ENCODE results near the gene PTCSC3.

Gene PTCSC3

DNA sequence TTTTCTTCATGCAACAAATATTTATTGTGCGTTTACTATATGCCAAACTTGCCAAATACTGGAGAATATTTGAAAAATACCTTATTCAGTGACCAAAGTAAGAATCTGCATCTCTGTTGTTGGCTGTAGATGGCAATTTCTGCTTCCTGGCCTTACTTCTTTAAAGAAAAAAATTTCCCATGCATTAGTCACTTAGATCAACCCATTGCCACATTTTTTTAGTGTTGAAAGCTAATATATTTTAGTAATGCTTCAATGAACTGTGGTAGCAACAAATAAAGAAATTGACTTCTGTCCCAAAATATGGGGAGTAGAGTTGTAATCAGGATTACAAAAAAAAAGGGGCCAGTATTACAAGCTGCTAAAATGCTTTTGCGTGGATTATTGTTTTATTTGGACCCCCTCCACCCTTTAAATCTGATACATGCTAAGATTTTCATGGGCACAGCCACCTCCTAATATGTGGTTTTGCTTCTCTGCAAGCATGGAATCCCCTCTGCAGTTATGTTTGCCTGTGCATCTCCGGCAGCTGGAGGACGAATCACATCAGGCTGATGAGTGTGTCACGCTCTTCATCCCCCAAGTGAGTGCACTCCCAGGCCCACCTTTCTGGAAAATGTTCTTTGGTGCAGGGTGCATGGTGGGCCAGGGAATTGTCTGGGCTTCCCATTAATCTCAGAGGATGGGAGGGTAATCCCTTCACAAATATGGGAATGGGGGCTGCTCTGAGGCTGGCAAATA, 38.1 kb upstream of the PTCSC3 start:
- Histone ChIP-seq H3K27ac (ENCODE audit: low read depth, low read length) (no peak overlapping the region), H3K36me3 (ENCODE audit: control insufficient read depth in 1 of 2, insufficient read depth in 2 of 2, low read length in 2 of 2) (no peaks in the 10 kb centered on the region), H3K4me3 (ENCODE audit: low read depth in 1 of 2, low read length in 2 of 2) (no peak overlapping the region), H3K27me3 (ENCODE audit: control insufficient read depth in 1 of 2, insufficient read depth in 2 of 2, low read length in 2 of 2) (peaks cover 0 to 11% of the 10 kb centered on the region in 2 donors), H3K4me1 (ENCODE audit: control insufficient read depth in 1 of 2, insufficient read depth in 2 of 2, low read length in 2 of 2) (no peaks in the 10 kb centered on the region), H3K9ac (ENCODE audit: low read depth in 1 of 2, low read length in 2 of 2) (no peak overlapping the region), H3K9me3 (ENCODE audit: control insufficient read depth in 1 of 2, low read length in 2 of 2) (no peaks in the 10 kb centered on the region)

DNA sequence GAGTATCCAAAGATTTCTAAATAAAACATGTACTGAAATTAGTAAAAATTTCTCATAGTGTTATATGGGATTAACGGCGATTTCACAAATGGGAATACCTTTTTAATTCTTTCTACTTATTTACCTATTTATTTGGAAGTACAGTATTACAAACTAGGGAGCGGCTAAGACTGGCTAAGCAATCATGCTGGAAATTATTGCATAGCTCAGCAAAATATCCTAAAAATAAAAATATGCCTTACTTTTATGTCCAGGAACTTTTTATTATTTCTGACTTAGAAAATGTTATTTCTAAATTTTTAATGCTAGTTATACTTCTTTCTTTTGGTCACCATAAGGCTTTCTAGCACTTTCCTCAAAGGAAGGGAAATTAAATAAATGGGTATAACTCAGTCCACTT, 36.5 kb upstream of the PTCSC3 start:
- Histone ChIP-seq H3K27me3 (ENCODE audit: control insufficient read depth in 1 of 2, insufficient read depth in 2 of 2, low read length in 2 of 2) (peaks cover 0 to 4% of the 10 kb centered on the region in 2 donors), H3K9ac (ENCODE audit: low read depth in 1 of 2, low read length in 2 of 2) (no peak overlapping the region), H3K27ac (ENCODE audit: low read depth, low read length) (no peak overlapping the region), H3K9me3 (ENCODE audit: control insufficient read depth in 1 of 2, low read length in 2 of 2) (no peaks in the 10 kb centered on the region), H3K4me3 (ENCODE audit: low read depth in 1 of 2, low read length in 2 of 2) (no peak overlapping the region), H3K36me3 (ENCODE audit: control insufficient read depth in 1 of 2, insufficient read depth in 2 of 2, low read length in 2 of 2) (no peaks in the 10 kb centered on the region), H3K4me1 (ENCODE audit: control insufficient read depth in 1 of 2, insufficient read depth in 2 of 2, low read length in 2 of 2) (no peaks in the 10 kb centered on the region)

DNA sequence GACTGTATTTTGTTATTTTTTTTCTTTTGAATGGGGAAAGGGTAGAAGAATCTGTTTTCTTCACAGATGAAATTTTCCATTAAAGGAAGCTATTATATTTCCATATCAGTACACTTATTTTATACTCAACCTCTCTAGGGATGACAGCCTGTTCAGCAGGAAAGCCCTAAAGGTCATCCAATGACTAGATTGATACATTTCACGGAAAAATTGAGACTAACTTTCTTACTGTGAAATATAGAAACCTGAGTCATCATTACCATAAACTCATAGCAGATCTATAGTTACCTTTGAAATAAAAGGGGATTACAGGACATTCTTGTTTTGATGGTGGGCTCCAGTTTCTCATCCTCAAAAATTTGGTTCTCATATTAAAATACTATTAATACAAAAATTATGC, 36.1 kb upstream of the PTCSC3 start:
- no peaks in the 10 kb centered on the region for H3K4me1 ChIP-seq (ENCODE audit: control insufficient read depth in 1 of 2, insufficient read depth in 2 of 2, low read length in 2 of 2)
- H3K9ac ChIP-seq (ENCODE audit: low read depth in 1 of 2, low read length in 2 of 2), result no peak overlapping the region
- no peaks in the 10 kb centered on the region for H3K9me3 ChIP-seq (ENCODE audit: control insufficient read depth in 1 of 2, low read length in 2 of 2)
- H3K27ac ChIP-seq (ENCODE audit: low read depth, low read length), result no peak overlapping the region
- no peaks in the 10 kb centered on the region for H3K36me3 ChIP-seq (ENCODE audit: control insufficient read depth in 1 of 2, insufficient read depth in 2 of 2, low read length in 2 of 2)
- H3K4me3 ChIP-seq (ENCODE audit: low read depth in 1 of 2, low read length in 2 of 2), result no peak overlapping the region
- H3K27me3 ChIP-seq (ENCODE audit: control insufficient read depth in 1 of 2, insufficient read depth in 2 of 2, low read length in 2 of 2), result peaks cover 0 to 4% of the 10 kb centered on the region in 2 donors

DNA sequence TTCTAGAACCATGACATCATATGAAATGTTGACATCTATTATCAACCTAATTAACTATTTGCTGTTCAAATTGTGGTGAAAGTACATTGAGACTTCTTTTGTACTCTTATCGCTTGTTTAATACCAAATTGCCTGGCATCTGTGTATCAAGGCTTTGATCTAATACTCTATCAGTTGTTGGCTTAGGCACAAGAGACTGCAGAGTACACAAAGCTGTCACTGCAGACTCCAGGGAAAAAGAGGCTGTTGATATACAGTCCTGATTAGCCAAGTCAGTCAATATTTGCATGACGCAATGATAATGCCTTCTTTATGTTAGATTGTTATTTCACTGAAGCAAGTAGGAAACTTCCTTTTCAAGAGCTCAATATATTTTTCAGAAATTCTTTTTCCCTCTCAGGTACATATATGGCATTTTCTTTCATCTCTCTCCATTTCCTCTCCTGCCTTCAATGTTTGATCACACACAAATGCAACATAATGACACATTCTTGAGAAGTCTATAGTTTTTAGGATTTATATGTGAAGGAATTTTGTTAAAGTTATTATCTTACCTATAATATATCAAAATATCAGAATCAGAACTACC, 32.3 kb upstream of the PTCSC3 start:
- no peaks in the 10 kb centered on the region for H3K27me3 ChIP-seq (ENCODE audit: control insufficient read depth in 1 of 2, insufficient read depth in 2 of 2, low read length in 2 of 2)
- H3K9ac ChIP-seq (ENCODE audit: low read depth in 1 of 2, low read length in 2 of 2), result no peak overlapping the region
- H3K4me1 ChIP-seq (ENCODE audit: control insufficient read depth in 1 of 2, insufficient read depth in 2 of 2, low read length in 2 of 2), result no peaks in the 10 kb centered on the region
- H3K36me3 ChIP-seq (ENCODE audit: control insufficient read depth in 1 of 2, insufficient read depth in 2 of 2, low read length in 2 of 2), result no peaks in the 10 kb centered on the region
- H3K9me3 ChIP-seq (ENCODE audit: control insufficient read depth in 1 of 2, low read length in 2 of 2), result no peaks in the 10 kb centered on the region
- H3K27ac ChIP-seq (ENCODE audit: low read depth, low read length), result no peak overlapping the region
- H3K4me3 ChIP-seq (ENCODE audit: low read depth in 1 of 2, low read length in 2 of 2), result no peak overlapping the region

DNA sequence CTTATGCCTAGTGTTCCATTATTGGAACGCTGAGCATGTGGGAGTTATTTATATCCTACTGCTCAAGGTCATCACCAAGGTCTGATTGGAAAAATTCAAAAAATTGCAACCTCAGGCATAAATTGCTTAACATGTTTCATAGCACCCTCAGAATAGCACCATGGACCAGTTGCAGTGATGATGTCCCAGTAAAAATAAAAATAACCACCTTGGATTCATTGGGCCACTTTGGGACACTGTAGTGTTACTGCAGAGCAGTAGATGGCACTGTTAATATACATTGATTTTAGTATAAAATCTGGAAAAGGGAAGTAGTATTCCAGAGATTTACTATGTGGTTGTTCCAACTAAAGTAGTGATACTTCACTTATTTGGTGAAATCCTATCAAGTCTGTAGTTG, 31.0 kb upstream of the PTCSC3 start:
- Histone ChIP-seq H3K4me1 (ENCODE audit: control insufficient read depth in 1 of 2, insufficient read depth in 2 of 2, low read length in 2 of 2) (no peaks in the 10 kb centered on the region), H3K9me3 (ENCODE audit: control insufficient read depth in 1 of 2, low read length in 2 of 2) (no peaks in the 10 kb centered on the region)

DNA sequence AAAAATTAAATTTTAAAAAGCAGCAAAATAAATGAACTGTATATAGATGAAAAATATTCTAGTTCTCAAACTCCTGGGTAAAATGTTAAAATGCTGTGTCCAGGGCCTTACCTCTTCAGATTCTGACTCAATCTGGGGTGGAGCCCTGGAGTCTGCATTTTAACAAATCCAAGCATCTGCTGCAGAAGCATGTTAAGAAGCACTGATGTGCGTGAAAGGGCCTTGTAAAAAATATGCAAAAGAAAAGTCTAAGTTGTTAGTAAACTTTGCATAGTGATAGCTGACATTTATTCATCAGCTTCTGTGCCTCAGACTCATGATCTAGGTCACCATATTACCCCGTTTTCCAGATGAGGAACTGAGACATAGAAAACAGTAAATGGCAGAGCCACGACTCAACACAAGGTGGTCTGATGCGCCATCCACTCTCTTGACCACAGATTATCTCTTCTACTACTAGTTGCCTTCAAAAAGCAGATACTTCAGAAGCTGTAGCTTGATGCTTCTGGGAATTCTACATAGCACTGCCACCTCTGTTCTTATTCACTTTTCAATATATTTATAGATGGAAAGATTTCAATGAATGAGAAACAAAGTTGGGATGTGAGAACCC, 28.0 kb upstream of the PTCSC3 start:
- H3K4me1 ChIP-seq (ENCODE audit: control insufficient read depth in 1 of 2, insufficient read depth in 2 of 2, low read length in 2 of 2), result no peaks in the 10 kb centered on the region
- H3K27me3 ChIP-seq (ENCODE audit: control insufficient read depth in 1 of 2, insufficient read depth in 2 of 2, low read length in 2 of 2), result peaks cover 0 to 3% of the 10 kb centered on the region in 2 donors
- H3K36me3 ChIP-seq (ENCODE audit: control insufficient read depth in 1 of 2, insufficient read depth in 2 of 2, low read length in 2 of 2), result no peaks in the 10 kb centered on the region
- no peak overlapping the region for H3K27ac ChIP-seq (ENCODE audit: low read depth, low read length)
- no peaks in the 10 kb centered on the region for H3K9me3 ChIP-seq (ENCODE audit: control insufficient read depth in 1 of 2, low read length in 2 of 2)
- H3K9ac ChIP-seq (ENCODE audit: low read depth in 1 of 2, low read length in 2 of 2), result no peak overlapping the region
- no peak overlapping the region for H3K4me3 ChIP-seq (ENCODE audit: low read depth in 1 of 2, low read length in 2 of 2)

More for the DNA sequence above, 31.0 kb upstream of the PTCSC3 start:
- Histone ChIP-seq H3K4me3 (ENCODE audit: low read depth in 1 of 2, low read length in 2 of 2) (no peak overlapping the region), H3K27me3 (ENCODE audit: control insufficient read depth in 1 of 2, insufficient read depth in 2 of 2, low read length in 2 of 2) (no peaks in the 10 kb centered on the region), H3K36me3 (ENCODE audit: control insufficient read depth in 1 of 2, insufficient read depth in 2 of 2, low read length in 2 of 2) (no peaks in the 10 kb centered on the region), H3K9ac (ENCODE audit: low read depth in 1 of 2, low read length in 2 of 2) (no peak overlapping the region), H3K27ac (ENCODE audit: low read depth, low read length) (no peak overlapping the region)

- H3K27ac ChIP-seq (ENCODE audit: low read depth, low read length), result no peak overlapping the region
- H3K4me3 ChIP-seq (ENCODE audit: low read depth in 1 of 2, low read length in 2 of 2), result no peak overlapping the region
- no peak overlapping the region for H3K9ac ChIP-seq (ENCODE audit: low read depth in 1 of 2, low read length in 2 of 2)
- H3K9me3 ChIP-seq (ENCODE audit: control insufficient read depth in 1 of 2, low read length in 2 of 2), result no peaks in the 10 kb centered on the region
- H3K36me3 ChIP-seq (ENCODE audit: control insufficient read depth in 1 of 2, insufficient read depth in 2 of 2, low read length in 2 of 2), result no peaks in the 10 kb centered on the region
- peaks cover 0 to 3% of the 10 kb centered on the region in 2 donors for H3K27me3 ChIP-seq (ENCODE audit: control insufficient read depth in 1 of 2, insufficient read depth in 2 of 2, low read length in 2 of 2)
- H3K4me1 ChIP-seq (ENCODE audit: control insufficient read depth in 1 of 2, insufficient read depth in 2 of 2, low read length in 2 of 2), result no peaks in the 10 kb centered on the region
Observed at GRCh38 chr14:36198378-36198777, 21.9 kb upstream of the PTCSC3 start.

DNA sequence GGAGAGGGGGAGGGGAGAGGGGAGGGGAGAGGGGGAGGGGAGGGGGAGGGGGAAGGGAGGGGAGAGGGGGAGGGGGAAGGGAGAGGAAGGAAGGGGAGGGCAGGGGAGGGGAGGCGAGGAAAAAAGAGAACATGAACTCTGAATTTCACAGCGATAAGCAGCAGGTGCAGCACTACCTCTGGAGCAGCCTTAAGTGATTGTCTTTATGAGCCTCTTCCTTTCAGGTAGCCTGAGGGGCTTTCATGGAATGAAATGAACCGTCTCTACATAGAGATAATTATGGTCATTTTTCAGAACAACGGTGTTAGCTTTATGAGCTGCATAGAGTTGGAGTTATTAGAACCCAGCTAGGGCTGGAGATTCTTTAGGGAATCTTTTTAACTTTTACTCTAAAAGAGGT, 18.1 kb upstream of the PTCSC3 start:
- Histone ChIP-seq H3K4me1 (ENCODE audit: control insufficient read depth in 1 of 2, insufficient read depth in 2 of 2, low read length in 2 of 2) (no peaks in the 10 kb centered on the region), H3K9me3 (ENCODE audit: control insufficient read depth in 1 of 2, low read length in 2 of 2) (no peaks in the 10 kb centered on the region), H3K4me3 (ENCODE audit: low read depth in 1 of 2, low read length in 2 of 2) (no peak overlapping the region), H3K36me3 (ENCODE audit: control insufficient read depth in 1 of 2, insufficient read depth in 2 of 2, low read length in 2 of 2) (no peaks in the 10 kb centered on the region), H3K9ac (ENCODE audit: low read depth in 1 of 2, low read length in 2 of 2) (no peak overlapping the region), H3K27me3 (ENCODE audit: control insufficient read depth in 1 of 2, insufficient read depth in 2 of 2, low read length in 2 of 2) (no peaks in the 10 kb centered on the region), H3K27ac (ENCODE audit: low read depth, low read length) (no peak overlapping the region)

GRCh38 chr14:36192530-36192929, 16.0 kb upstream of the PTCSC3 start:
- Histone ChIP-seq H3K27ac (ENCODE audit: low read depth, low read length) (no peak overlapping the region), H3K36me3 (ENCODE audit: control insufficient read depth in 1 of 2, insufficient read depth in 2 of 2, low read length in 2 of 2) (no peaks in the 10 kb centered on the region), H3K4me1 (ENCODE audit: control insufficient read depth in 1 of 2, insufficient read depth in 2 of 2, low read length in 2 of 2) (no peaks in the 10 kb centered on the region), H3K27me3 (ENCODE audit: control insufficient read depth in 1 of 2, insufficient read depth in 2 of 2, low read length in 2 of 2) (no peaks in the 10 kb centered on the region), H3K9me3 (ENCODE audit: control insufficient read depth in 1 of 2, low read length in 2 of 2) (no peaks in the 10 kb centered on the region), H3K4me3 (ENCODE audit: low read depth in 1 of 2, low read length in 2 of 2) (no peak overlapping the region), H3K9ac (ENCODE audit: low read depth in 1 of 2, low read length in 2 of 2) (no peak overlapping the region)

- Histone ChIP-seq H3K27me3 (ENCODE audit: control insufficient read depth in 1 of 2, insufficient read depth in 2 of 2, low read length in 2 of 2) (no peaks in the 10 kb centered on the region), H3K4me3 (ENCODE audit: low read depth in 1 of 2, low read length in 2 of 2) (no peak overlapping the region), H3K36me3 (ENCODE audit: control insufficient read depth in 1 of 2, insufficient read depth in 2 of 2, low read length in 2 of 2) (no peaks in the 10 kb centered on the region)
Observed at GRCh38 chr14:36183402-36183801, 6.9 kb upstream of the PTCSC3 start.

More at GRCh38 chr14:36183402-36183801, 6.9 kb upstream of the PTCSC3 start:
- H3K9ac ChIP-seq (ENCODE audit: low read depth in 1 of 2, low read length in 2 of 2), result no peak overlapping the region
- H3K27ac ChIP-seq (ENCODE audit: low read depth, low read length), result no peak overlapping the region
- H3K4me1 ChIP-seq (ENCODE audit: control insufficient read depth in 1 of 2, insufficient read depth in 2 of 2, low read length in 2 of 2), result no peaks in the 10 kb centered on the region
- H3K9me3 ChIP-seq (ENCODE audit: control insufficient read depth in 1 of 2, low read length in 2 of 2), result no peaks in the 10 kb centered on the region
